ENCODE measurements around the gene AGRN. TPM values are rescaled to one million over a fixed set of nuclear protein-coding genes. Genes with fewer than 3 reads are reported as not detected.

Gene AGRN
- total and polyA plus RNA-seq, 2 of the 4 experiments (the other 2 are of a cell fraction) = 8.1 to 115 TPM

DNA sequence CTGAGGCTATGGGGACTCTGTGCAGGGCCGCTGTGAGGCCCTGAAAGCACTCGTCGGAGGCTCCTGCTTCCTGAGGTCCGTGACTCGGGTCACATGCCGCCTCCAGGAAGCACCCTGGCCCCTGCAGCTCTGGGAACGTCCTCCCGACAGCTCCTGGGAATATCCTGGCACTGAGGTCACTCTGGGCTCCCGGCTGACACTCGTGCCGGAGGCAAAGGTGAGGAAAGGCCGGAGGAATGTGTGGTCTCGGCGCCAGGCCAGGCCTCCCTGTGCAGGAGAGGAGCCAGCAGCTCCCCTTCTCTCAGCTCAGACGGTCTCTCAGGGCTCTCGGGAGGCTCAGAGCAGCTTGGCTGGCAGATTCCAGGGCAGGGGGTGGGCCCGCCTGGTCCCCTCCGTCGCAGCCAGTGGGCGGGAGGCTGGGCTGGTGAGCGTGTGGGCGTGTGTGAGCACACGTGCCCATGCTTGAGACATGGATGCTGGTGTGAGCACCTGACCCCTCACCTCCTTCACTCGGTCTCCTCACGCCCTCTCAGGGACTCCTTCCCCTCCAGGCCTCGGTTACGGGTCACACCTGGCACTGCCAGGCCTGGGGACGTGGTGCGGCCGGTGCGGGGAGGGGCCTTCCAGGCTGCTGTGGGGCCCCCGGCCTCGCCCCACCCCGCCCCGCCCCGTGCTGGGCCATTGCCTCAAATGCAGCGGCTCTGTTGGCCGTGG lies 59.6 kb downstream of the AGRN start (continued):
- TF ChIP-seq SMC3 (IDR thresholded peaks at IDR 0.05; ENCODE audit: low read depth, low read length) = no peak
- TF ChIP-seq FOS (IDR thresholded peaks at IDR 0.05; ENCODE audit: low read depth, low read length) = peak; percentile 21; the same call in 1 of the 2 replicates

- H3K9me1 ChIP-seq (ENCODE audit: insufficient read depth, low read length) = no peaks in the 10 kb centered on the region
- TF ChIP-seq, protein P1, sequence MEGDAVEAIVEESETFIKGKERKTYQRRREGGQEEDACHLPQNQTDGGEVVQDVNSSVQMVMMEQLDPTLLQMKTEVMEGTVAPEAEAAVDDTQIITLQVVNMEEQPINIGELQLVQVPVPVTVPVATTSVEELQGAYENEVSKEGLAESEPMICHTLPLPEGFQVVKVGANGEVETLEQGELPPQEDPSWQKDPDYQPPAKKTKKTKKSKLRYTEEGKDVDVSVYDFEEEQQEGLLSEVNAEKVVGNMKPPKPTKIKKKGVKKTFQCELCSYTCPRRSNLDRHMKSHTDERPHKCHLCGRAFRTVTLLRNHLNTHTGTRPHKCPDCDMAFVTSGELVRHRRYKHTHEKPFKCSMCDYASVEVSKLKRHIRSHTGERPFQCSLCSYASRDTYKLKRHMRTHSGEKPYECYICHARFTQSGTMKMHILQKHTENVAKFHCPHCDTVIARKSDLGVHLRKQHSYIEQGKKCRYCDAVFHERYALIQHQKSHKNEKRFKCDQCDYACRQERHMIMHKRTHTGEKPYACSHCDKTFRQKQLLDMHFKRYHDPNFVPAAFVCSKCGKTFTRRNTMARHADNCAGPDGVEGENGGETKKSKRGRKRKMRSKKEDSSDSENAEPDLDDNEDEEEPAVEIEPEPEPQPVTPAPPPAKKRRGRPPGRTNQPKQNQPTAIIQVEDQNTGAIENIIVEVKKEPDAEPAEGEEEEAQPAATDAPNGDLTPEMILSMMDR (conservative IDR thresholded peaks at IDR 0.05; ENCODE audit: low read depth, low read length) = no peak
- no peak for TF ChIP-seq MAFK (IDR thresholded peaks at IDR 0.05; ENCODE audit: low read depth, low read length)
- TF ChIP-seq MXI1 (IDR thresholded peaks at IDR 0.05; ENCODE audit: borderline replicate concordance, low read depth, low read length) = no peak
- TF ChIP-seq MAZ (IDR thresholded peaks at IDR 0.05; ENCODE audit: borderline replicate concordance, low read depth, low read length) = no peak
- TF ChIP-seq, protein P2, sequence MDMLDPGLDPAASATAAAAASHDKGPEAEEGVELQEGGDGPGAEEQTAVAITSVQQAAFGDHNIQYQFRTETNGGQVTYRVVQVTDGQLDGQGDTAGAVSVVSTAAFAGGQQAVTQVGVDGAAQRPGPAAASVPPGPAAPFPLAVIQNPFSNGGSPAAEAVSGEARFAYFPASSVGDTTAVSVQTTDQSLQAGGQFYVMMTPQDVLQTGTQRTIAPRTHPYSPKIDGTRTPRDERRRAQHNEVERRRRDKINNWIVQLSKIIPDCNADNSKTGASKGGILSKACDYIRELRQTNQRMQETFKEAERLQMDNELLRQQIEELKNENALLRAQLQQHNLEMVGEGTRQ (IDR thresholded peaks at IDR 0.05; ENCODE audit: low read depth, low read length) = peak; percentile 93
- no peak overlapping the region for H3K23ac ChIP-seq (ENCODE audit: low read depth, low read length)
- no peak overlapping the region for H2BK15ac ChIP-seq (ENCODE audit: low read depth, low read length)
- H2BK120ac ChIP-seq (ENCODE audit: low read depth, low read length) = no peak overlapping the region
- no peak overlapping the region for H4K5ac ChIP-seq (ENCODE audit: low read depth, low read length)
- no peak overlapping the region for H3K14ac ChIP-seq (replicated peaks; ENCODE audit: low read depth, low read length)
- peak overlapping the region; percentile 69; the same call in 1 of the 2 replicates for H3K4me2 ChIP-seq (ENCODE audit: low read depth, low read length)
- peak overlapping the region; percentile 77 for H2AFZ ChIP-seq (replicated peaks; ENCODE audit: low read length, poor library complexity)
- H2AK9ac ChIP-seq (replicated peaks; ENCODE audit: low read depth, low read length, poor library complexity) = peak overlapping the region; percentile 90
- dilution Hi-C loops (cut with HindIII; ENCODE audit: low sequenced_read_pairs, unreplicated experiment) (no loop called here), intact Hi-C loops (cut with micrococcal nuclease) (loop anchor here (1.0 kb wide), 1 partner anchor 23 kb away; no protein-coding TSS in a partner anchor), in situ Hi-C loops (cut with MboI; ENCODE audit: low sequenced_read_pairs) (no loop called here)
- H4K8ac ChIP-seq (ENCODE audit: low read depth in 2 of 2, low read length in 2 of 2) = peak overlapping the region in 1 of 2 experiments; percentile 32; a peak in 1 of 4 replicates
- H3K4me1 ChIP-seq (ENCODE audit: control insufficient read depth, insufficient read depth, low read length) = peaks cover 11% of the 10 kb centered on the region
- H3K9ac ChIP-seq (ENCODE audit: low read depth, low read length) = peak overlapping the region; percentile 4; the same call in 1 of the 2 replicates
- H3K9me3 ChIP-seq (ENCODE audit: control insufficient read depth, insufficient read depth, low read length) = no peaks in the 10 kb centered on the region
- H3K4ac ChIP-seq (ENCODE audit: low read depth, low read length) = no peak overlapping the region; the same call in 1 of the 2 replicates
- no peak overlapping the region for H3K18ac ChIP-seq (ENCODE audit: low read depth, low read length)
- no peak overlapping the region for H2BK20ac ChIP-seq (ENCODE audit: low read depth, low read length)
- ATAC-seq (ENCODE audit: low read depth) (peak; percentile 59), DNase-seq (peak; percentile 33)
- H2AK5ac ChIP-seq (ENCODE audit: low read depth, low read length) = no peak overlapping the region; the same call in 1 of the 2 replicates
- peaks cover 2% of the 10 kb centered on the region for H3K36me3 ChIP-seq (ENCODE audit: control insufficient read depth, insufficient read depth, low read length)
- BruUV-seq (replicated peaks) = no TSS peak
- H3K27ac ChIP-seq (ENCODE audit: insufficient read depth, low read length) = no peak overlapping the region
- peaks cover 3% of the 10 kb centered on the region for H4K20me1 ChIP-seq (ENCODE audit: insufficient read depth, low read length)
- 9% methylated on average over 6 of the region's 23 CpGs; no CpG with 5 or more reads in 1 of the 2 experiments for WGBS, 2 experiments (ENCODE audit: extremely low coverage in 2 of 2, insufficient read length in 1 of 2)
- no peaks in the 10 kb centered on the region for H3K79me1 ChIP-seq (ENCODE audit: low read depth in 1 of 2, low read length in 2 of 2)
- no peak overlapping the region for H3K4me3 ChIP-seq (ENCODE audit: insufficient read depth, low read depth, low read length)
- CTCF ChIA-PET = no interaction called here
- no peak overlapping the region for H3K56ac ChIP-seq (ENCODE audit: extremely low read depth, insufficient read depth, low read length)
- H2BK5ac ChIP-seq (ENCODE audit: low read depth, low read length, poor library complexity, severe bottlenecking) = no peak overlapping the region
- no peak overlapping the region for H4K91ac ChIP-seq (ENCODE audit: insufficient read depth, low read depth, low read length)
- POLR2A ChIA-PET (ENCODE audit: unreplicated experiment) = no interaction called here
- no peaks in the 10 kb centered on the region; the same call in 1 of the 2 replicates for H3K27me3 ChIP-seq (ENCODE audit: control insufficient read depth, insufficient read depth, low read length)
These were observed 60.3 kb downstream of the AGRN start for GRCh38 chr1:1080122-1080757.

Measured in IMR-90 (cell line).